Stimulated activated CD4-positive, alpha-beta T cell treated with anti-CD3 and anti-CD28 coated beads, TNF-alpha, amount 100 ng/mL, for 48 hours (primary cell): ENCODE measurements around the gene LSG1.

ENCODE experiments used
- DNase-seq, 3 donors: peaks; one replicate each; pipeline ENCODE4 v3.0.0-alpha.2; 2020; ENCODE audit warnings: low read depth in 3 of 3

LSG1 gene

DNA sequence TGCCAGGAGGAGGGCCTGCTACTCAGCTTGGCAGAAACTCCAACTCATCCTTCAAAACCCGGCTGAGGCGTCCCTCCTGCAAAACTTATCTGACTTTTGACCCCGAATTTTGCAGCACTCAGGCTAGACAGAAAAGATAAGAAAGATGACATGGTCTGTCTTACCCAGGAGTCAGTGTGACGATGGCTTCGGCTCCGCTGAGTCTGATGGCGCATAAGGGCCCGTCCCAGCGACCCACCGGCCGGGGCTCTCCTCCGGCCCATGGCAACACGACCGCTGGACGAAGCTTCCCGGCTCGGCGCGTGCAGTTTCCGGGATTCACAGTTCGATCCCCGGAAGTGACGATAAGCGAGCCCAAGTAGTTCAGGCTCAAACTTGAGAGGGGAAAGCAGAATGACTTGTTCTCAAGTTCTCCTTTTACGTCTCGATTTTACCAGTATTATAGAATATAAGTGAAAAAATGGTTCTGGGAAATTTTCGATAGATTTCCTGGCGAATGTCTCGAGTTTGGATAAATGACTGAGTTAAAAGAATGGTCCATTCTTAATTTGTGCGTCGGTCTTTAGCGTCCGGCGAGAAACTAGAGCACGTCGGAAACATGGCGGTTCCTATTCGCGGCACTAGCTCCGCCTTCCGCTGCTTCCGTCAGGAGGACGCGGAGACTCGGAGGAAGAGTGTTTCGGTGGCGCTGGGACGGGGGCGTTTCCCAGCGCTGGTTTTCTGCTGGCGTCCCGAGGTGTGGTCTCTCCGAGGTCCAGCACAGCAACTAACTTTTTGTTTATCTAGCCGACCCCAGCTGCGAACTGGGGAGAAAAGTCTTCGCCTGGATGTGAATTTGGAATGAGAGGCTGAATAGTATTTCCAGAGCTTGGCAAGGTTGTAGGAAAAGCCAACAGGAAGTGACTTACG lies at the start of gene LSG1:
TSS of gene LSG1 (minus strand) at position 292 of the 909 bp plus-strand sequence. CDS start at position 263, 29 bp downstream.
- DNase-seq = peak; percentile 74 to 83 (median 80)

DNA sequence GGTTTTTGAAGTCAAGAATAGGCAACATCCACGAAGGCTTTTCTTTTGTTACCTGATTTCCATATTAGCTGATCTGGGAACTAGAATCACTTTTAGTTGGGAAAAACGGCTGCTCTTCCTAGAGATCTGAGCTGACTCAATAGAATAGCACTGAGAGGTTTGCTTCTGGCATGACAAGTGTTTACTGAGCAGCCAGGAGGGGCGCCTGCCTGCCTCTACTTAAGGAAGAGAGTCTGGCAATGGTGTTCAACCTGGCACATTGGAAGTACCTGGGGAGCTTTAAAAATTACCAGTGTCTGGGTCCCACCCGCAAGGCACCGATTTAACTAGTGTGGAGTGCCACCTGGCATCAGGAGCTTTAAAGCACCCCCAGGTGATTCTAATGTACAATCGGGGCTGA lies 48.1 kb upstream of the LSG1 start:
- no peak for DNase-seq

DNA sequence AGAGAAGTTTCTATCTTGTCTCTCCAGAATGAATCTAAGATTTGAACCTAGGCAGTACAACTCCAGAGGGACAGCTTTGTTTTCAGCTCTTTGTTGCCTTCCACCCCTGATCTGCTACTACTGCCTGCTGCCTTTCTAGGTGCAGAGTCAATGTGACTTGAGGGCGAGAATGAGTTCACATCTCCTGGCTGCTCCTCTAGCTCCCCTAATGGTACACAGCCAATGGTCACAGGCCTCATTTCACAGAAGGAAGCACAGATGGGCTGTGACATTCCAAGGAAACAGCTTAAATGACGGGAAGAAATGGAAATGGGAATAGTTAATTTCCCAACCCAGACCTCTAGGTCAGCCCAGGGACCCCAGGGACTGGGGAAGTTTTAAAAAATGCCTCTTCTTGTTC lies 46.1 kb upstream of the LSG1 start:
- no peak for DNase-seq

DNA sequence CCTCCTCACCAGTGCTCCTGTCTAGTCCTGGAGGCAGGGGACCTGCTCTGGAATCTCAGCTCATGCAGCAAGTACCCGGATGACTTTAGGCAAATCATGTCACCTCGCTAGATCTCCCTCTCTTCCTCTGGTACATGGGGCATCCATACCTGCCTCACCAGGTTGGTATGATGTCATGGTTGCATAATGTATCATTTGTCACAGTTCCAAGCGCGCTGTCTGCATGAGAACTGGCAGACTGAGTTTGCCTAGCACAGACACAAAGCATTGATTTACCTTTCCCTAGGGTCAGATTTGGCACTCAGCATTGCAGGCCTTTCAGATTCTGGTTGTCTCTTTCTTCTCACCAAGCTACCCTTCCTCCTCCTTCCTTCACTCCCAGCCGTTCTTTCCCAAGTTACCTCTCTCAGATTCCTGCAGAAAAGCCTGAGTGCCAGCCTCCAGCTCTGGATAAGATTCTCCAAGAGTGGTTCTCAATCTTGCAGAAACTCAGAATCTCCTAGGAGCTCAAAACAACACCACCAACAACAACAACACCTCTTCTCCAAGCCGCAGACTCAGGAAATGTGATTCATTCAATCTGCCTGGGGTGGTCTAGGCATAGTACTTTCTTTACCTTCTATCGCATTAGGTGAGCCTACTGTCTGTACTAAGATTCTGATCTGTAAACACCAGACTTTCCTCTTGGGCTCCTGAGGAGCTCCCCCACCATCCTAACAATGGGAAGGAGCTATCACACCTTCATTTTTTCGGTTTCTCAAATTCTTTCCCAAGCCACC lies 43.2 kb upstream of the LSG1 start:
- no peak for DNase-seq

DNA sequence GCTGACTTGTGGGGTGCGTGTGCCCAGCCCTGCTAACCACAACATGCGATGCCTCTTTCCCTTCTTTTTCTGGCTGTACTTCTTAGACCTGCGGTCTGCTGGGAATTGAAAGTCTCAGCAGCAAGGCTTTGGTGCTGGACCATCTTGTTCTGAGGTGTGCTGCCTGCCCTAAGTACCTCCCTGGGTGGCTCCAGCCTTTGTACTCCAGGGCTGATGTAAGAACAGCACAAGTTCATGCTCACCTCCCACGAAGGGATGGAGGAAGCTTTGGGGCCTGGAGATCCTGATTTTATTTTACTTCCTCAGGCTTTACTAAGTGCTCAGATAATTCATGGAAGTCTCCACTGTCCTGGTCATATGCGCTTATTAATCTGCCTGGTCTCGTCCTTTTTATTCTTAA lies 42.6 kb upstream of the LSG1 start:
- DNase-seq = no peak

DNA sequence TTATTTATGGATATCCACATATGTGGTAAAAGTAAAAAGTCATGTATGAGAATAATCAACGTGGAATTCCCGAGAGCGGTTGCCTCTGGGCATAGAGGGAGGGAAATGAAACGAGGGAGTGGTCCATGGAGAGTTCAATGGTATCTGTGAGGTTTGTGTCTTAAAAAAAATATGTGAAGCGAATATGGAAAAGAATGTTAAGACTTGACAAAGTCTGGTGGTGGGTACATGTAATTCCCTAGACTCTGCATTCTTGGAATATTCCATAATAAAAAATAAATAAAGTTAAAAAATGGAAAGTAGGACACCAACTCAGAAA lies 42.1 kb upstream of the LSG1 start:
- DNase-seq = no peak

DNA sequence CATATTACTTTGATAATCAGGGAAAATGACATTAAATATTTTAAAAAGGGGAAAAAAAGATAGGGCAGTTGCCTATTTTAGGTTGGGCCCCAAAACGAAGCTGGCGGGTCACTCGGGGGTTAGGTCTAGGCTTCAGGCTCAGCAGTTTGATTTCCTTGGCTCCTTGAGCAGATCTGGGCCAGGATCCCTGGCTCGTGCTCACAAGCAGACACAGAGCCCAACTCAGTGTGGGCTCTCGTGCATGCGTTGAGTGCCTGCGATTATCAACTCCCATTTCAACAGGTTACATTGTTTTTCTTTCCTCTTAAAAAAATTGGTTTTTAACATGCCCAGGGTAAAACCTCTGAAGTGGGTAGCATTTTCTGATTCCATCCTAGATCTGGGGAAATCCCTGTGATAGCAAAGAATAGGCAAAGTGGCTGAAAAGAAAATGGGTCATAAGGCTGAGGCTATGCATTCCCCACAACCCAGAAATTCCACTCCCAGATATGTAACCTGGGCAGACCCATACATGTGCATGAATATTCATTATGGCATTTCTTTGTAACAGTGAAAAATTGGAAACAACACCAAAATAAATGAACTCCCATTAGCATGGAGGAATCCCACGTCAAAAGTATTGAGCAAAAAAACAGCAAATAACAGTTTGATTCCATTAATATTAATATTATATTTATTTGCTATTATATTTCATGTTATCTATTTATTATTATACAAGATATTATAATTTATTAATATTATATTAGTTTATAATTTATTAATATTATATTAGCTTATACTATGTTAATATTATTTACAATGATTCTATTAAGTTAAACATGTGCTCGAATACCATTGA lies 41.5 kb upstream of the LSG1 start:
- DNase-seq = no peak

DNA sequence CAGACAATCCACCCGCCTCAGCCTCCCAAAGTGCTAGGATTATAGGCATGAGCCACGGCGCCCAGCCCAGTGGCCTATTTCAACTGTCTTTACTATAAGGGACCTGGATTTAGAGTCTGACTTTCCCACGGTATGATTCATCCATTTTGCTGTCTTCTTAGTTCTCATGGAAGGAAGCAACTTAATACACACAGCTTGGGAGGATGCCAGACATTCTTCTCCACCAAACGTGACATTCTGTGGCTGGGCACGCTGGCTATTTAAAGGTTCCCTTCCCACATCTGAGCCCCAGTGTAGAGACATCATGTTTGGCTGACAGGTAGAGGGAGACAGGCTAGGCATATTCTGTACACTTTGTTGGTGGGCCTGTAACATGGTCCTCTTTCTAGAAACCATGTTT lies 39.9 kb upstream of the LSG1 start:
- DNase-seq = no peak

DNA sequence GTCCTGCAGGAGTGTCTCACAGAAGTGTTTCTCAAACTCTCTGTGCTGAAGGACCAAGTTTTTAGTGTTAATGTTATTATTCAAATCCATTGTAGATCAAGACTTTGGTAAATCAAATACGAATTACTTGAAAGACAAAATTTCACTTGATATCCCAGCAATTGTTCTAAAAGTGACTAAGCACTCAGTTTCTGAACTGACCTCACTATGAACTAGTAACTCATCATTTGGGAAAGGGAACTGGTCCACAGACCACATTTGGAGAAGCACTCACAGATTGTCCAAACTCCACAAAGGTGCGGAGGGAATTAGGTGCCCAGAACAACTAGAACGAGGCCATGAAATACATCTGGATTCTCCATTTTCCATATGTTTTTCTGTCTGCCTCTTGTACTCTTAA lies 39.3 kb upstream of the LSG1 start:
- DNase-seq = no peak

DNA sequence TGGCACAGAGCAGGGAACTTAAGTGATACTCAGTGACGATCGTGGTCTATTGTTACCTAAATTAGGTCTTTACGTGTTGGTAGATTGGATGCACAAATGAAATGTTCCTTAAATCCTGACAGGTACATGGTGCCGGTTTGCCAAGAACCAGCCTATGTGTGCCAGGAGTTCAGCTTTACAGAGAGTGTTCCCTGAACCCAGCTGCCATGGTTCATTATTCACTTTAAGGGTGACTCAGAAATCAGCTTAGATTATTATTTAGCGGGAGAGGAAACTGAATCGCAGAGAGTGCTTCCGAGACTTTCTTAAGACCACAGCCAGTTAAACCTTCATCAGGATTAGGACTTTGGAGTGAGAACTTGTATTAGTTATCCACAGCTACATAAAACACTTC lies 35.2 kb upstream of the LSG1 start:
- DNase-seq = no peak

DNA sequence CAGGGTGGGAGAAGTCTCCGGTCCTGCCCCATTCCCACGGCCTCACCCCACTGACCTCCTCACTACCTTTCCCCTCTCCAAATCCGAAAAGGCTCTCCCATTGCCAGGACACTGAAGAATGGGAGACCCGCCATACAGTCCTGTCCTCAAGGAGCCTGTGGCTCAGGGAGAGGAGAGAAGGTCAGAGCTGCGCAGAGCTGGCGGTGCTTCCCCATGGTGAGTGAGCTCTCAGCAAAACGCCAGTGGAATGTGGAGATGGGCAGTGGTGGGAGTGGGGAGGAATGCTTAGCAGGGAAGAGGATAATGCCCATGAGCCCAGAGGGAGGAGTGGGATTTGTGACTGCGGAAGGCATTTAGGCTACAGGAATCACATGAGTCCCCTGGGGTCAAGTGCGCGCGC lies 33.8 kb upstream of the LSG1 start:
- DNase-seq = no peak

DNA sequence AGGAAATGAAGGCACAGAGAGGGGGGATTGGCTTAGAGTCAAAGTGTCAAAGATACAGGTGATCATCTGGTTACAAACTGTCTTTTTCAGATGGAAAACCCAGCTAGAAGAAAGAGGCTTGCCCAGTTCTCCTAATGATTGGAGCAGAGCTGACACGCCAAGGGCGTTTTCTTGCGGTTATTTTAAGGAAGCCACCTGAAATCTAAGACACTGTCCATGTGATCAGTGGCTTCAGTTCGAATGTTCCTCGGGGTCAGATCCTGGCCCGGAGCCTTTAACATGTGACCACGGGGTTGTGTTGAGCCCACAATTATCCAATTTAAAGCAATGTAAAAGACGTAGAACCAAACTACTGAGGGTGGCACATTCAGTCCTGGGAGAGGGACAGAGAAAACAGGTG lies 33.2 kb upstream of the LSG1 start:
- DNase-seq = no peak

DNA sequence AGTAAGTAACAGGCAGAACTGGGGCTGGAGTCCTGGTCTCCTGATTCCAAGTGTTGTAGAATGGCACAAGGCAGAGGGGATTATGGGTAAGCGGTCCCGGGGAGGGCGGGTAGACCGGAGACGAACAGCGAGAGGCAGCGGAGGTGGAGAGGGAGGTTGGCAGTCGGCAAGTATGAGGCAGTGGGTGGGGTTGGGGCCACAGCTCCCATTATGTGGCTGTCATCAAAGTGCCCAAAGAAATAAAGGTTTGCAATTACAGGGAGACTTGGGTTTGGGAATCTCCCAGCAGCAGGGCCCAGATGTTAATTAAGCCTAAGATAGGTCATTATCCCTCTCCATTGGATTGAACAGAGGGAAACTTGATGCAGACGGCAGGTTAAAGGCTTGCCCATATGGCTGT lies 30.6 kb upstream of the LSG1 start:
- no peak for DNase-seq

DNA sequence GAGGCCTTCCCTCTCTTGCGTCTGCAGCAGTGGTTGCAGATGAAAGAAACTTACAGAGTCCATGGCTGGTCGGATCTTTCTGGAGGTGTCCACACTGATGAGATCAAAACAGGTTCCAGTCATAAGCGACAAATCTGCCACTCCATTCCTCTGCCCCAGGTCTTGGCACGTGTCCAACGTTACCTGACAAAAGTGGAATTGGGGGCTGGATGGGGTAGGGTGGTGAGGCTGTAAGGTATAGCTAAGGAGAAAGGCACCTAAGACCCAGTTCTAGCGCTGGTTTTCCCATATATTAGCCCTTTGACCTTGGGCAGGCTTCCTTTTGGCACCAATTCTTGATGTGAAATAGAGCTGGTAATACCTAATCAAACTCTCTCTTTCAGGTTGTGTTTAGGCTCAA lies 24.7 kb upstream of the LSG1 start:
- DNase-seq = no peak

DNA sequence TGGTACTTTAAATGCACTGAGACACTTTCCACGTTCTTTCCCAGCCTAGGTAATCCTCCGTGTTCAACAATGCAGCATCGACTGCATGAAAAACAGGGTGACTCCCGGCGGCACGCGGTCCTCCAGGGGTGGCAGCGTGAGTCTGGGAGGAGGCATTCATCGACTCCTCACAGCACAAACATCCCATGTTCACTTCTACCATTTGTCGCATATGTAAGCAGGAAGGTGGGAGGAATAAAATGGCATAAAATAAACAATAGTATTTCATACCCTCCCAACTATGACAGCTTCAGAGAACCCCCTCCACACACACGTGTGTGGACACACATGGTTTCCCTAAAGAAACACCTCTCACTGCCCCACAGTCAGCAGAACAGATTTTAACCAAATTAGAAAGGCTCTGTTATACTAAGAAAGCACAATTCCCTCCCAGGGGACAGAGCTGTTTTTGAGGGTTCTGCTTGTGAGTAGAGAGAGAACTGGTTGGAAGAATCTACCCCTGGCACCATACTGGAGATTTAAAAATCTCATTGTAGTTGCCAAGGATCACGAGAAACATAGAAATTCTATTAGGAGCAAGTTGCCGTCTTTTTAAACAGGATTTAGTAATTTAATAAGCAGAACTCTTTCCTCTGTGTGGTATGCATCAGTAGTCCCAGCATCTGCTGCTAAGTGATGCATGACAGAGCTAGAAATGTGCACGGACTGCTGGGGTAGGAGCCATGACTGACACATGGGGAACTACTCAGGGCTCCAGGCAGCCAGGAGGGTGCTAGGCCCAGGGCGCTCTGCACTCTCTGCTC lies 19.7 kb upstream of the LSG1 start:
- no peak for DNase-seq

DNA sequence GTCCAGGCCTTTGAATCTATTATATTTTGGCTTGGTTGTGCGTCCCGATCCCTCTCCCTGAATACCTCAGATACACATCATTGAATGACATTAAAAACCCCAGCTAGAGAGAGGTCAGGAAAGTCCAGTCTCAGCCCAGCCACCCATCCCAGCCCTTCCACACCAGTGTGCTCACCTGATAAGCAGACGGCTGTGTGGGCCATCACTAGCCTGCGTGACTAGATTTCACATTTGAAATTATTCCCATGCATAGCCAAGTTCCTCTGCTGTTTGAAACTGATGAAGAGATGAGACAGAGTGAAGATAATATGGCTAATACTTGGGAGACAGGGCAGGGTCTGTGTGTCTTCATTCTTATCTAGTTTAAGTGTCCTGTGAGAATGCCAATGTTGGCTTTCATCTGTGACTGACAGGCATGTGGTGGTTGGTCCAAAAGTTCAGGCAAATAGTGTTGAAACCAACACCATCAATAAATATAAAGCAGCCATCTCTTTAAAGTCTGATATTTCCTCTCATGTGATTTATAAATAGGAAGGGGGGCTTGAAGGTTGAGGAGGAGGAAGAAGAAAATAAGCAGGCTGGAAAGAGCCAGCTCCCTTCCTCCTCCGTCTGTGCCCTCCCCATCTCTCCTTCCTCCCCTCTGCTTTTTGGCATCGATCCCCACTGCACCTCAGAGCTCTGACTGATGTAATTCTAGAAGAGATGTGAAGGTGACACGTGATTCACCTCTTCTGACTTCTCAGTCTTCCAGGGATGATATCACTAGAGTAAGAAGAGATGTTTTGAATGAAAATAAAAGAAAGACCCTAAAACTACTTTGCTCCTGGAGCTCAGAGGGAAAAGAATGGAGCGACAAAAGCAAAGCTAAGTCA lies 18.7 kb upstream of the LSG1 start:
- no peak for DNase-seq

DNA sequence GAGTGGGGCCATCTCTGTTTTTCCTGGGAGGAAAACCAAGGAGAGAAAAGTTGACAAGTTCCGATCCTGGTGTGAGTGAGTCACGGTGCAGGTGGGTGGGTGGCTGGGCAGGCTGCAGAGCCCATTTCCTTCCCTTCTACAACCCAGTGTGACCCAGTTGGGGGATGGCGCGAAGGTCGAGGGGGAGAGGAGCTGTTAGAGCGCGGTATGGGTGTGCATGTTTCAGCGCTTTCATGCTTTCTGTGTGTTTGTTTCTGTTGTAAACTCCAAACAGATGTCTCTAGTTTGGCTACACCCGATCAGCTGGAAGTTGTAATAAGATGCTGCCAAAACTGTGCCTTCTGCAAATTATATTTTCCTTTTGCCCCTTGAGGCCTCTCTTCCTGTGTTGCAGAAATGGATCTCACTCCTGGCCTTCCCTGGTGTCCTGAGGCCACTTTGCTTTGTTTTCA lies 17.5 kb upstream of the LSG1 start:
- no peak for DNase-seq

DNA sequence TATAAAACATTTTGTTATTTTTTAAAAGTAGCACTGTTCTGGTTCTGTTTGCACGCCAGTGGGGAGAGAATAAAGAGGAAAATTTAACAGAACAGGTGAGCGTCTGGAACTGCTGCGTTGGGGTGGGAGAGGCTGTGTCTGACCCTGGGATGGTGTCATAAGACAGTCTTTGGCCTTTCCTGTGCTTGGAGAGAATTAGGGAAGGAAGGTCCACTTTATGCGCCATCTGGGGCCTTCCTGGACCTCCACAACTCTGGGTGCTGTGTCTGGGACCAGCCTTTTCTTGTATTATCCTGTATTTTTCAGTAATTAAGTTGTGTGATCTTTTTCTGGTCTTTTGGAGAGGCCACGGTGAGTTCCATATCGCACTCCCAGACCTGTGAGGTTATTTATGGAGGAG lies 17.0 kb upstream of the LSG1 start:
- DNase-seq = no peak

DNA sequence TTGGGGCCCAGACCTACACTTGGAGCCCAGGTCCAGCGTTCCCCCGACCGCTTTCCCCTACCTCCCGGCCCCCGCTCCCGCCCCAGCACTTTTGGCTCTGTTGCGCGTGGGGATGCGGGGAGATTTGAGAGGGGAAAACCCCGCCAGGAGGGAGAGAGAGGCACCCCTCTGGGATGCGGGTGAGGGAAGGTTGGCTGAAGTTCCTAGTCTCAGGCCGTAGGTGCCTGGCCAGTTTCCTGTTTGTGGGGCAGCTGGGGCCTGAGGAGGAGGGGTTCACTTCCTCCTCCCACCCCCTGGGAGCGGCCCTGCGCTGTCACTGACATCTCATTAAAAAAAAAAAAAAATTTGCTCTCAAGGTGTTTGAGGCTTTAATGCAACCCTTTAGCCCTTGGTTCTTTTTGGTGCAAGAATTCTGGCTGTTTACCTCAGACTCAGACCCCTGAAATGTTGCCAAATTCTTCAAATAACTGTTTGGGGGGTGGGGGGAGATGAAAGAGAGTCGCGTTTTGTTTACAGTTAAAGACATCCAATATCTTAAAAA lies 16.3 kb upstream of the LSG1 start:
- no peak for DNase-seq

DNA sequence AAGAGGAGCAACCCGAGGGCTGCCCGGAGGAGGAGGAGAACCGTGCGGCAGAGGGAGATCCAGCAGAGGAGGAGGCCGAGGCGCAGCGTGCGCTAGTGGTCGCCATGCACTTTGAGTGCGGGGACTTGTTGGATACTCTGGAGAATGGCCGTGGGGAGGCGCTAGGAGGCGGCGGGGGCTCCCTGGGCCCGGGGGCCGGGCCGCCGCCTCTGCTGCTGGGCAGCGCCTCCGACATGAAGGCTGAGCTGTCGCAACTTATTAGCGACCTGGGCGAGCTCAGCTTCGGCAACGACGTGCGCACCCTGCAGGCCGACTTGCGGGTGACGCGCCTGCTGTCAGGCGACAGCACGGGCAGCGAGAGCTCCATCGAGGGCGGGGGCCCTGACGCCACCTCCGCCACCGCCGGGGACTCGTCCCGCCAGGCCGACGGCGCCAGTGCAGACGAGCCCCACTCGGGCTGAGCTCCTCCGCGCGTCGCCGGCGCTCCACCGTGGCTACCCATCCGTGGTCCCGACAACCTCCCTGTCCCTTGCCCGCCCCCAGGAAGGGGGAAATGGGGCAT lies 15.7 kb upstream of the LSG1 start:
- DNase-seq = peak; percentile 41 to 71 (median 69)
